Fibroblast of mammary gland (primary cell): Measurements from ENCODE around the gene VAMP7.
"Not testable (repeated sequence)": the region's sequence is repeated elsewhere in the genome, so short reads cannot be mapped to it uniquely, and the experiment has no call there.

ENCODE experiments used
- DNase-seq: peaks from one replicate; pipeline ENCODE4 v3.0.0-alpha.2; 2010; ENCODE audit warnings: low read depth
- H3K4me3 ChIP-seq: 2 replicates; pipeline ENCODE4 v1.5.1; 2011; ENCODE audit warnings: low read depth, mild to moderate bottlenecking, low read length, moderate library complexity; ENCODE audit not compliant: control insufficient read depth
- CTCF ChIP-seq: conservative IDR thresholded peaks from 2 replicates; pipeline ENCODE4 v1.5.1; 2011; ENCODE audit warnings: low read depth, low read length, inconsistent platforms; ENCODE audit not compliant: control insufficient read depth, insufficient read depth

VAMP7 gene

DNA sequence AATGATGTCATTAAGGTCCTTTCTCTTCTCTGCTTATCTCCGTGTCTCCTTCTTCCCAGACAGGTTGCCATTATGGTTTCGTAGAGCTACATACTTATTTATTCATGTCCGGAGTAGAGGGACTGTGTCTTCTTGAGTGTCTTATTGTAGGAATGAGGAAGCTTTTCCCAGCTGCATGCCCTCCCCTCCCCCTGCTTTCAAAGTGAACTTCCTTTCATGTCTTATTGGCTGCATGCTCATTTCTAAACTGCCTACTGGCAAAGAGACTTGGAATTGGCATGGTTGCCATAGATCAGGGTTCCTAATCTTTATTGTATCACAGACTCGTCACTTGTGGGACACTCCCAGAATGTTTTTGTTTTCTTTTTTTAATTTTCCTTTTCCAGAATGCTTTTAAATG is 15.4 kb downstream of the VAMP7 start:
- no peak for DNase-seq
- TF ChIP-seq CTCF: no peak
- H3K4me3 ChIP-seq: no peak overlapping the region

GRCh38 chrX:155899366-155899765 is 18.2 kb downstream of the VAMP7 start:
- DNase-seq: no peak
- H3K4me3 ChIP-seq: no peak overlapping the region
- no peak for TF ChIP-seq CTCF

DNA sequence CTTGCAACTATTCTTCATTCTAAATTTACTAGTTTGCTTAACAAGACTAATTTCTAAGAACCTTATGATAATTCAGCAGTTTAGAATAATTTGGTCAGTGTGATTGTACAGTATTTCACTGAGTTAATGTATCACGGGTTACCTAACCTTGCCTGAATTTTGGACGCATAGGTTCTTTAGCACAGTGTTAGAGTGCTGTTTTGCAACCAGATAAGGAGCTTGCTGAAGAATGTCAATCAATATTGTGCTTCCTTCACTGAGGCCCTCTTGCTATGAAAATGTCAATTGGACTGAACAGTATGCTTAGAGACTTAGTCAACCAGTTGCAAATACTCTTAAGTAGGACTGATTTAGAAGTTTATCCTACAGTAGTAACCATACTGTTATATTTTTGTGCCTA is 19.6 kb downstream of the VAMP7 start:
- TF ChIP-seq CTCF: no peak
- no peak overlapping the region for H3K4me3 ChIP-seq
- DNase-seq: no peak

DNA sequence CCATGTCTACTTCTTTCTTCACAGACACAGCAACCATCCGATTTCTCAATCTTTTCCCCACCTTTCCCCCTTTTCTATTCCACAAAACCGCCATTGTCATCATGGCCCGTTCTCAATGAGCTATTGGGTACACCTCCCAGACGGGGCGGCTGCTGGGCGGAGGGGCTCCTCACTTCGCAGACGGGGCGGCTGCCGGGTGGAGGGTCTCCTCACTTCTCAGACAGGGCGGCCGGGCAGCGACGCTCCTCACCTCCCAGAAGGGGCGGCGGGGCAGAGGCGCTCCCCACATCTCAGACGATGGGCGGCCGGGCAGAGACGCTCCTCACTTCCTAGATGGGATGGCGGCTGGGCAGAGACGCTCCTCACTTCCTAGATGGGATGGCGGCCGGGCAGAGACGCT is 26.5 kb downstream of the VAMP7 start:
- DNase-seq, H3K4me3 ChIP-seq: not testable (repeated sequence)

GRCh38 chrX:155923200-155923599 is 42.1 kb downstream of the VAMP7 start:
- H3K4me3 ChIP-seq: no peak overlapping the region
- TF ChIP-seq CTCF: no peak
- no peak for DNase-seq

GRCh38 chrX:155930852-155931618 is 49.9 kb downstream of the VAMP7 start:
- not testable (repeated sequence) for DNase-seq, H3K4me3 ChIP-seq

DNA sequence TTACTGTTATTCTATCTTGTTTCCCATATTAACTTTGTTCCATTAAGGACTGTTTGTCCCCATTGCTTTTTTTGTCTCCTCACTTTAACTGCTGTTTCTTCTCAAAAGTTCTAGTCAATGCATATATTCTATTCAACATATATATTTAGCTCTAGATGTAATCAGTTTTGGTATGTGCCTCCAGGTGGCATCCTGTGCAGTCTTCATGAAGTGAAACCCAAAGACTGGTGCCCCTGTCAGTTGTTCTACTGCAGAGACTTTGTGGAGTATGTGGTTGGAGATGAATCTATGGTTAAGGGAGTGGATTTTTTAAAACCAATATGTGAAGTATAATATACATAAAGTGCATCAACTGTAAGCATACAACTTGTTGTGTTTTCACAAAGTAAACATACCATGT is 57.0 kb downstream of the VAMP7 start:
- no peak for DNase-seq
- no peak overlapping the region for H3K4me3 ChIP-seq
- no peak for TF ChIP-seq CTCF

DNA sequence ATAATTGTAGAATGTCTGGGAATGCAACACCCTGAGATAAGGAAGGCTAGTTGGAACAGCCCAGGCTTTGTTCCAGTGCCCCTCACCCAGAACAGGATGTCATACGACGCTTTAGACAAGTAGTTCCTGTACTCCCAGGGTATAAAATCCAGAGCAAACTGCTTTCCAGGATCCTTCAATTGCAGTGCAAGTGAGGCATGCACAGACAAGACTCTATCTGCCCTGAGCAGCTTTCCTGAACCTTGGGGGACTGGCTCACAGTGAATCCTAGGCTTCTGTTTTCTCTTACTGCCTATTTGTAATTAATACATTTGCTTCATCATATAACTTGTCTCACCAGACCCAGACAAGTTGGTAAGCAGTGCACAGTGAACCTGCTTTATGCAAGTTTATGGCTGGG is 68.0 kb downstream of the VAMP7 start:
- no peak for TF ChIP-seq CTCF
- no peak for DNase-seq
- no peak overlapping the region for H3K4me3 ChIP-seq
